GF-D8 (cell line): ENCODE data around the gene LMAN2L.
"Not testable (repeated sequence)": the region's sequence is repeated elsewhere in the genome, so short reads cannot be mapped to it uniquely, and the experiment has no call there.

ENCODE experiments used
- DNase-seq: peaks from one replicate; lab custom pipeline; 2025; lab: John Stamatoyannopoulos, UW

The LMAN2L gene

DNA sequence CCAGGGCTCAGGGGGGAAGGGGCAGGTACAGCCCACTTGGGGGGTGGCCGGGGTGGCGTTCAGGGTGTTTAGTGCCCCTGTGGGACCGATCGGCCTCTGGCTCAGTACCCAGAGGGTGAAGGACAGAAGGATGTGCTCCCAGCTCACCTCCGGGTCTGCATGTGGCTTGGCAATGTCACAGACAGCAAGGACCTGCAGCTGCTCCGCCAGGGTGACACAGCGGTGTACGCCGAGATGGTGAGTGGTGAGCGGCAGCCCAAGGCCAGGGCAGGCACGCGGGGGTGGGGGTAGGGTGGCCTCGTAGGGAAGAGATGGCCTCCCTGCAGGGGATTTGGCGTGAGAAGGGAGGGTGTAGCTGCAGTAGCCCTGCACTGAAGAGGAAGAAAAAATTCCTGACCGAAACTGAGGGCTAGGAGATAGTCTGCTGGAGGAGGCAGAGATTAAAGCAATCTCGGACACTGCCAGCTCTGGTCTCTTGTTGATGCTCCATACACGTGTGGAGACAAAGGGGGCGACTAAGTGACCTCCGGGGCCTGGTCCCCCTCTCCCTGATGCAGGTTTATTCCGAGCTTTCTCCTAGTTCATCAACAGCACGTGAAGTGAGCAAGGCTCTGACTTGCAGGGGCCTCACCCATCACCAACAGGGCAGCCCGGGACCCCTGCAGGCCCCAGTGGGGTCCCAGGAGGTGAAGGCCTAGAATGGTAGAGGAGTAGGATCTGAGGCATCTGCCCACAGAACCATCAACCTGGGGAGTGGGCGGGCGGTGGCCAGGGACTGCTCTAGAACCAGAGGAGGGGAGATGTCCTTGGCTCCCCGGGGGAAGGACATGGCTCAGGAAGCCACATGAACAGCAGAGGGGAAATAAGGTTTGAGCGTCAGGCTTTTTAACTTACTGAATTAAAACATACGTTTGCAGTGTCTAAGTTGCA is 51.9 kb downstream of the LMAN2L start:
- DNase-seq = no peak

DNA sequence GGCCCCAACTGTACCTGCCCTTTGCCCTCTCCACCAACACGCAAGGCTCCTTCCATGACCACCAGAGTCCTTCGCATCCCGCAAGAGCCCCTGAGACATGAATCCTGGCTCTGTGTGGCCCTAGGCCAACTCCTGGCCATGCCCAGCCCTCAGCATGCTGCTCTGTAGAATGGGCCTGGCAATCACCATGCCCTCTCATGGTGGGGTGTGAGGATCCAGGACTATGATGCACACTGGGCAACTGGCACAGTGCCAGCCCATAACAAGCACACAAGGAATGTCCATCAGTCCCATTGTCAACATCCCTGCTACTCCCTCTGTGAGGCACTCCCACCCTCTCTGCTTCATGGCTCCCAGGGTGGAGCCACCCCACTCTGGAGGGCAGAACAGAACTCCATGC is 52.6 kb downstream of the LMAN2L start:
- no peak for DNase-seq

DNA sequence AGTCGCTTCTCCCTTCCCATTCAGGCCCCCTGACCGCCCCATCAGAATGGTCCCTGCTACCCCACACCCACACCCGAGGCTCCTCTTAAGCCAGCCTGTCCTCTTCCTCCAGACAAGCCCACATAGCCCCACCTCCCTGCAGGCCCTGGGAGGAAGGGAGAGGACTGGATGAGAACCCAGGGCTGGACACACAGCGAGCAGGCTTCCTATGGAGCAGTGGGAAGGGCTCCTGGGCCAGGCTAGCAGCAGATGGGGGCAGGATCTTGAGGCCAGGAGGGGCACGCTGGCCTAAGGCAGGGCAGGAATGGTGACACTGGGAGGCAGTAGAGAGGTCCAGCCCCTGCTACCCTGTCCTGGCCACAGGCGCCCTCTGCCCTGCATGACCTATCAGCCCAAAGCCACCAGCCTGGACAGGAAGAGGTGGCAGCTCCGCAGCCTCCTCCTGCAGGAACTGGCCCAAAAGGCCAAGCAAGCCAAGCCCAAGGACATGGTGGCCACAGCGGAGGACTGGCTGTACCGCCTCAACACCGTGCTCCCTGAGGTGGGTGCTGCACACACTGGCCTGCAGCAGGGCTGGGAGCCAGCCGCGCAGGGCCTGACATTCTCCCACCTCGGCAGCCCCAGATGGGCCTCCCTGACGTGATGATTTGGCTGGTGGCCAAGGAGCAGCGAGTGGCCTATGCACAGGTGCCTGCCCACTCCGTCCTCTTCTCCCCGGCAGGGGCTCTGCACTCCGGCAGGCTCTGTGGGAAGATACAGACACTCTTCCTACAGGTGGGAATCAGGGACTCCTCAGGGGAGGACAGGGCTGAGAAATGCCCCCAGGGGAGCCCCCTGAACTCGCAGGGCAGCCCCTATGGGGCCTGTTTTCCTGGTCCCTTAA is 54.0 kb downstream of the LMAN2L start:
- no peak for DNase-seq

- DNase-seq = no peak
Measured at GRCh38 chr2:96684883-96685576, 54.8 kb downstream of the LMAN2L start.

DNA sequence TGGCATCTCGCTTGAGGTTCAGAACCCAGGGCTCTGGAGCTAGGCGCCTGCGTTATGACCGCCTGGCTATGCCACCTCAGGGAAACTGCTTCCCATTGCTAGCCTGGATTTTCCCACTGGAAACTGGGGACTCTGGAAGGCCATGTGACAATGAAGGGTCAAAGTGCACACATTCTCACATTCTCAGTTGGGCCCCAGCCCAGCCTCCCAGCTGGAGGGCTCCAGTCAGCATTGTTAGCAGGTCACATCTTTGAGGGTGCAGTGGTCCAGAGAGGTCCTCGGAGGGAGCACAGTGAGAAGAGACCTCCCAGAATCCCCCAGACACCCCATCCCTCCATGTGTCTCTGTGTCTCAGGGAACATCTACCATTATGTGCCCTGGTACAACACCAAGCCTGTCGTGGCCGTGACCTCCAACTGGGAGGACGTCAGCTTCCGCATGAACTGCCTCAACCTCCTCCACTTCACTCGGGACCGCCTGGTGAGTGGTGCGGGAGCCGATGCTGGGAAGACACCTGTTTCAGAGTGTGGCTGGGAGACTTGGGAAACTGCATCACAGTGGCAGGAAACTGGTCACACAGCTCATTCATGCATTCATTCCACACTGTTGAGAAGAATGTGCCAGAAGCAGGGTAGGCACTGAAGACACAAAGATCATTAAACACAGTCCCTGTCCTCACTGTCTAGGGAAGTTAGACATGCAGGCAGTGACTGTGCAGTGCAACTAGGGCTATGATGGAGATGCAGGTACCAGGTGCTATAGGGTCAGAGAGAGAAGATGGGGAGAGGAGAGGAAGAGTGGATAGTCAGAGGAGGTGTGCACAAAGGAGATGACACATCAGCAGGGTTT is 55.7 kb downstream of the LMAN2L start:
- DNase-seq = no peak

DNA sequence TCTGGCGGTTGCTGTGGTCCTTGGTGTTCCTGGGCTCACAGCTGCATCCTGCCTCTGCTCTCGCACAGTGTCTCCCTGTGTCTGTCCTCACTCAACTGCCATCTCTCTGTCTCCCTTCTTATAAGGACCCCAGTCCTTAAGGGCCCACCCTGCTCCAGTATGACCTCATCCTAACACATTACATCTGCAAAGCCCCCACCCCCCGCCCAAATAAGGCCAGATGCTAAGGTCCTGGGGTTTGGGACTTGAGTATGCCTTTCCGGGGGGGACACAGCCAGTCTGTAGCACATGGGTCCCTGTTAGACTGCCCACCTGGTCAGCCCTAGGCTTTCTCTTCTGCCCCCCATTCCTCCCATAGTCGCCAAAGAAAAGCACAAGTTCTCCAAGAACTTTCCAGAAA is 56.6 kb downstream of the LMAN2L start:
- no peak for DNase-seq

GRCh38 chr2:96681540-96681939 is 58.3 kb downstream of the LMAN2L start:
- DNase-seq = no peak

- DNase-seq = no peak
Measured at GRCh38 chr2:96680561-96681141, 59.2 kb downstream of the LMAN2L start.

DNA sequence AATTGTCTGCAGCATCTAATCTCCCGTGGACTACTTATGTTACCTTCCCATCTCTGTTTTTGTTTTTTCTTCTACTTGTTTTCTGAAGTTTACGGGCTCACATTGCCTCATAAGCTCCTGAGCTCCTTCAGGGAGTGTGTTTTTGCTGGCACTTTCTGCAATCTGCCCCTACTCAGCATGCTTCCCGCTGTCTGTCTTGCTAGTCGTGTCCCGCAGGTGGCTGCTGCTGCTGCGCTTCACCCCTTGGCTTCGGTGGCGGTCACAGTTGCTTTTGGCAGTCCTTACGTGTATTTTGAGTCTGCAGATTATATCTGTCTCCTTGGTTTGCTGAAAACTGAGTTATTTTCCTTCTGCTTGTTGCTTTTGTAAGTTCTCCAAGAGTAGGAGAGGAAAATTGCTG is 60.0 kb downstream of the LMAN2L start:
- DNase-seq = no peak

GRCh38 chr2:96669539-96670215 is 70.2 kb downstream of the LMAN2L start:
- DNase-seq = no peak

DNA sequence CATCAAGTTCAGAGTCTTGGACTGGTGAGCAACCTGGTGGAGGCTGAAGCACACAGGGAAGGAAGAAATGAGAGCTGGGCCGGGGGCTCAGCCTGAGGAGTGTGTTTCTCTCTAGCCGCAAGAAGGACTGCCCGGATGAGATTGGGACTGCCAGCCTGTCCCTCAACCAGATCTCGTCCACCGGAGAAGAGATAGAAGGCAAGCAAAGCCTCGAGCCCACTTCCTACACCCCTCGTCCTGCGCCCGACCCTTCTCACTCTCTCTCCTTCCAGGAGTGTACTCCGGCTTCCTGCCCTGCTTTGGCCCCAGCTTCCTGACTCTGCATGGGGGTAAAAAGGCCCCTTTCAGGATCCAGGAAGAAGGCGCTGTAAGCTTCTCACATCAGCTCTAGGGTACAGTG is 71.1 kb downstream of the LMAN2L start:
- DNase-seq = no peak

GRCh38 chr2:96665717-96666116 is 74.1 kb downstream of the LMAN2L start:
- DNase-seq = not testable (repeated sequence)

GRCh38 chr2:96665083-96665569 is 74.7 kb downstream of the LMAN2L start:
- peak; percentile 40 for DNase-seq

DNA sequence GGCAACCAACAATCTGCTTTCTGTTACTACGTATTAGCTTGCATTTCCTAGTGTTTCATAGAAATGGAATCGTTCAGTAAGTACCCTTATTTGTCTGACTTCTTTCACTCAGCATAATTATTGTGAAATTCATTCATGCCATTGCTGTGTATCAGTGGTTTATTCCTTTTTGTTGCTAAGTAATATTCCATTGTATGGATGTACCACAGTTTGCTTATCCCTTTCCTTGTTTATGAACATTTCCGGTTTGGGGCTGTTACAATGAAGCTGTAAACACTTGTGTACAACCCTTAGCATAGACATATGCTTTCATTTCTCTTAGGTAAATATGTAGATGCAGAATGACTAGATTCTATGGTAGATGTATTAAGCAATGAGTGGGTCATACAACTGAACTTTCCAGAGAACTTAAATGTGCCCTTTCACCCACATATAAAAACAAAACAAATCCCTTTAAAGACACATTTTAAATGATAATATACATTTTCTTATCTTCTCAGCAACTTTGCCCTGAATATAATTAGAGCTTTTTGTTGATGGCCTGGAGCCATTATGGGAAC is 75.4 kb downstream of the LMAN2L start:
- no peak for DNase-seq

DNA sequence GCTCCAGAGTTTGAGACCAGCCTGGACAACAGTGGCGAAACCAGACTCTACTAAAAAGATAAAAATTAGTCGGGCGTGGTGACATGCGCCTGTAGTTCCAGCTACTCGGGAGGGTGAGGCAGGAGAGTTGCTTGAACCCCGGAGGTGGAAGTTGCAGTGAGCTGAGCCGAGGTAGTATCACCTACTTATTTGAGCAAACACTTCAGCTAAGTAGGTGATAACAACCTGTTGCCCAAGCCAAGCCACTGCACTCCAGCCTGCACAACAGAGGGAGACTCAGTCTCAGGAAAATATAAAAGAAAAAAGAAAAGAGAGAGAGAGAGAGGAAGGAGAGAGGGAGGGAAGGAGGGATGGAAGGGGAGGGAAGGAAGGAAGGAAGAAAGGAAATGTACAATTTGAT is 76.0 kb downstream of the LMAN2L start:
- DNase-seq = no peak

DNA sequence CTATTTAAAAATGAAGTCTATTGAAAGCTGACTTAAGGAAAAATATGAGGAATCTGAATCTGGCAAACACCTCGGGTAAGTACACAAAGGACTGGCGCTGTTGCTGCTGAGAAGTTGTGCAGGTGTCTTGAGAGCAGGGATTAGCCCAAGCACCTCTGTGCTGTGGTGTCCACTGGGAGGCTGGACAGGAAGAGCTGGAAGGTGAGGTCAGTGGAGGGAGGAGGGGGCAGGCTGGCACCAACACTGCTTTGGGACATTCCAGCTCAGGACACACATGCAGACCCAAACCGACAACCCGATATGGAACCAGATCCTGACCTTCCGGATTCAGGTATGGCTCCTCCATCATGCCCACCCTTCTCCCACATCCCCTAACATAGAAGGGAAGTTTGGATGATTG is 76.7 kb downstream of the LMAN2L start:
- no peak for DNase-seq

- DNase-seq = no peak
Measured at GRCh38 chr2:96662360-96662759, 77.5 kb downstream of the LMAN2L start.

DNA sequence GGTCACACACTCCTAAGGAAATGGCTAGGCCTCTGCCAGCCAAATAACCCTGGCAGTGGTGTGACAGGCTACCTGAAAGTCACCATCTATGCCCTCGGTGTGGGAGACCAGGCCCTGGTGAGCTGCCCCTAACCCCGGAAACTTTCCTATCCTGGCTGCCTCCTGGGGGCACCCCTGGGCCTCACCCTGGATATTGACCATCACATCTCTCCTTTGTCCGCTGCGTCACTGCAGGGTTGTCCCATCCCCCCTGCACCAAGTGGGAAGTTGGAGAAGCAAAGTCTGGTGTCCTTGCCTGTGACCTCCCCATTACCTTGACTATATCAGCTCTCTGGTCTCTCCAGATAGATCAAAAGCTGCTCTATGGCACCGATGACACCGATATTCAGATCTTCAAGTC is 78.5 kb downstream of the LMAN2L start:
- DNase-seq = no peak

- DNase-seq = peak; percentile 13
Measured at GRCh38 chr2:96656540-96656939, 83.3 kb downstream of the LMAN2L start.
